ENCODE results near the gene ATP1A1.
A peak's percentile ranks its signal among the peaks of the same experiment; 100 is the strongest.

The ATP1A1 gene

GRCh38 chr1:116415200-116415698 lies 42.2 kb downstream of the ATP1A1 start:
- DNase-seq (ENCODE audit: low read depth): no peak

GRCh38 chr1:116415699-116416533 lies 42.9 kb downstream of the ATP1A1 start:
- no peak for DNase-seq (ENCODE audit: low read depth)

DNA sequence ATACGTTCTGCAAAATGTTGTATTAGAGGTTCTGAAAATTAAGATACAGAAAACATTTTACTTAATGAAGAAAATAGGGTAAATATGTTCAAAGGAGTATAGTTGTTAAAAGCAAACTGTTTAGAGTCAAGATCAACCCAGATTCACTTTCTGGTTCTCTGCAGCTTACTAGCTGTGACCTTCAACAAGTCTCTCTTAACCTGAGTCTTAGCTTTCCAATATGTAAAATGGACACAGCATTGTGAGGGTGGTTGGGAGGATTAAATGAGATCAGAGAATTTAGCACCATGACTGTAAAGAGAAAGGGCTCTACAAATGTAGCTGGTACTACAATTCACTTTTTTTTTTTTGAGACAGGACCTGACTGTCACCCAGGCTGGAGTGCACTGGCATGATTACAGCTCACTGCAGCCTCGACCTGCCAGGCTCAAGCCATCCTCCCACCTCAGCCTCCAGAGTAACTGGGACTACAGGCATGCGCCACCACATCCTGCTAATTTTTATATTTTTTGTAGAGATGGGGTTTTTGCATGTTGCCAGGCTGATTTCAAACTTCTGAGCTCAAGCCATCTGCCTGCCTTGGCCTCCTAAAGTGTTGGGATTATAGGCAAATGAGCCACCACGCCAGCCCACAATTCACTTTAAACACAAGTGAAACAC lies 43.9 kb downstream of the ATP1A1 start:
- no peak for DNase-seq (ENCODE audit: low read depth)

DNA sequence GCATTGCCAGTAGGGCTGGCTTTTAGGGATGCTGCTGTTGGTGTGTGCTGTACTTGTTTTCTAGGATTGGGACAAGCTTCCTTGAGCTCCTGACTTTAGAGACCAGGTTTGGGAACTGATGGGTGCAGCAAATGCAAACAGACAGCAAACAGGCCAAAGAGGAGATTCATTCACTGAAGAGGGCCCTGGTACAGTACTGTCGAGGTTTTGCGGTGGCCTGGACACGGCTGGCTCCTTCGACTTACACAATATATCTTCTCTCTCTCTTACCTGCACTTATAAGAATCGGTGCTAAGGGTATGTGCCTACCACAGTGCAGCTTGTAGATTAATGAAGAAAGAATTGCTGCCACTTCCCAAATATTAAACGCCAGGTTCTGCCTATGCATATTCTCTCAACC lies 44.6 kb downstream of the ATP1A1 start:
- no peak for DNase-seq (ENCODE audit: low read depth)

DNA sequence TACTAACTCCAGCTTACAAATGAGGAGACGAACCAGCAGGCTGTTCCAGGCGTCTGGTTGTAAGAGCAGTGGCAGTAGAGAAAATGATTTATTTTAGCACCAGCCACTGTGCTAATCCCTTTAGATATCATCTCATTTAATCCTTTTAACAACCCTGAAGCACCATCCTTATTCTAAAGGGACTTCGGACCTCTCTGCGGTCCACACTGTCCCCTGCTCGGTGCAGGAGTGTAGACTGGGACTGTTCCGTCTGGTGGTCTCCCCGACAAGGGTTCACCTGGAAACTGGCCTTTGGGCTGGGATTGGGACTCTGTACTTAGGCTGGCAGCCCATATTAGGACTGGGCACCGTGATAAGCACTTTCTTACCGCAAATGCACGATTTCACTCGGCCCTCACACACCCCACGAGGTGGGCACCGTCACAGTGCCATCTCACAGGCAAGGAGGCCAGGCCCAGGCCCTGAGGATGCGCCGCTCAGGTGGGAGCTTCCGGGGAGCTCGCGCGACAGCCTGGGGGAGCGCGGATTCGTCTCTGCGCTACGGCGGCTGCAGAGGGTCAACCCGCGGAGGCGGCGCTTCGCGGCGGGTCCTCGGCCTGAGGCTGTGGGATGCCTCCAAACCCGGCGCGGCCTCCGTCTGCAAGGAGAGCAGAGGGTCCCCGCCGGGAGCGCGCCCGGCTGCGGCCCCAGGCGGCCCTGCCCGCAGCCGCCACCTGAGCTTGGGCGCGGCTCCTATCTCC lies 45.2 kb downstream of the ATP1A1 start:
- DNase-seq (ENCODE audit: low read depth): peak; percentile 70

- no peak for DNase-seq (ENCODE audit: low read depth)
Observed at GRCh38 chr1:116420417-116421200, 47.6 kb downstream of the ATP1A1 start.

GRCh38 chr1:116424438-116424837 lies 51.4 kb downstream of the ATP1A1 start:
- DNase-seq (ENCODE audit: low read depth): no peak

DNA sequence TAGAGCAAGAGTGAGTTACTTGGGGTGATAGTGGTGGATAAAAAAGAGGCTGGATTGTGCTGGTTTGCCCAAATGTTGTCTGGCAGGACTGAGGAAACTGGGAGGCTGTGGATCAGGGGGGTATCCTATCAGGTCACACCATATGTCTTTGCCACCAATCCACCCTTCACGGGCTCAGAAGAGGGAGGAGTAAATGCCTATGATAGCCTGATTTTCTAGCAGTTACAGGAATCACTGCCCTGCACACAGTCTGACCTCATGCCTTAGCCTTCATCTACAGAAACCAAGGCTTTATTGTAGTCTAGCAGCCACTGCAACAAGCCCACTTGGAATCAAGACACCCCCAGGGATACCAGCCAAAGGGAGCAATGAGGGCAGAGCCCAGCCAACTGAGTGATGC lies 51.8 kb downstream of the ATP1A1 start:
- no peak for DNase-seq (ENCODE audit: low read depth)

DNA sequence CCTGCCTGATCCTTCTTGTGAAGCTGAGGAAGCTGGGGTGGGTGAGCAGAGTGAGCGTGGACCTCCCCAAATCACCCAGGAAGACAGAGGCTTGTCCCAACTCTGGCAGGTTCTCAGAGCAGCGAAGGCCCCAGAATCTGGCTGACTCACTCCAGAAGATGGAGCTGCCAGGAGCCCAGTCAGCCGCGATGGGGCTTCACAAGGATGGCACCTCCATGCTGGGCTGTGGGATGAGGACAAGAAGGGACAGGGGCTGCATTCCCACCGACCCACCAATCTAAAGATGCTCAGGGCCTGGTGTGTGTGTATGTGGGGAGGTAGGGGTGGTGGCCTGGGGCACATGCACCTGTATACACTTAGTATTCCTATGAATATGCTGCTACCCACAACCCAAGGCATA lies 52.9 kb downstream of the ATP1A1 start:
- DNase-seq (ENCODE audit: low read depth): no peak

DNA sequence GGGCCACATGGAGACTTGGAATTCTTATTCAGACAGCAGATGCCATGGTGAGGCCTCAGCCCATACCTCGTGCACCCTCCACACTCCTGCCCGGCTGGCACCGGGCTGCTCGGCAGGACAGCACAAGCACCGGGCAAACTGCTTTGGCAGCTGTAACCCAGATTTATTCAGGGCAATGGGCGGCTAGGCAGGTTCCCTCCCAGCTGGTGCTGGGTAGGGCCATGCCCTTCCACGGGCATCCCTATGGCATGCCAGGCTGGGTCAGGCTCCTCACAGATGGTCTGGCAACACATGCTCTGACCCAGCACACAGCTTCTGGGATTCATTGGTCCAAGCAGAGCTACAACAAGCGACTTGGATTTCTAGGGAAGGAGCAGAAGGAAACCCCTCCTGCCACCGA lies 53.4 kb downstream of the ATP1A1 start:
- DNase-seq (ENCODE audit: low read depth): no peak

GRCh38 chr1:116428576-116428975 lies 55.5 kb downstream of the ATP1A1 start:
- no peak for DNase-seq (ENCODE audit: low read depth)

- no peak for DNase-seq (ENCODE audit: low read depth)
Observed at GRCh38 chr1:116429821-116430374, 56.9 kb downstream of the ATP1A1 start.

- DNase-seq (ENCODE audit: low read depth): no peak
Observed at GRCh38 chr1:116431870-116432500, 58.9 kb downstream of the ATP1A1 start.

GRCh38 chr1:116432655-116433265 lies 59.7 kb downstream of the ATP1A1 start:
- no peak for DNase-seq (ENCODE audit: low read depth)

DNA sequence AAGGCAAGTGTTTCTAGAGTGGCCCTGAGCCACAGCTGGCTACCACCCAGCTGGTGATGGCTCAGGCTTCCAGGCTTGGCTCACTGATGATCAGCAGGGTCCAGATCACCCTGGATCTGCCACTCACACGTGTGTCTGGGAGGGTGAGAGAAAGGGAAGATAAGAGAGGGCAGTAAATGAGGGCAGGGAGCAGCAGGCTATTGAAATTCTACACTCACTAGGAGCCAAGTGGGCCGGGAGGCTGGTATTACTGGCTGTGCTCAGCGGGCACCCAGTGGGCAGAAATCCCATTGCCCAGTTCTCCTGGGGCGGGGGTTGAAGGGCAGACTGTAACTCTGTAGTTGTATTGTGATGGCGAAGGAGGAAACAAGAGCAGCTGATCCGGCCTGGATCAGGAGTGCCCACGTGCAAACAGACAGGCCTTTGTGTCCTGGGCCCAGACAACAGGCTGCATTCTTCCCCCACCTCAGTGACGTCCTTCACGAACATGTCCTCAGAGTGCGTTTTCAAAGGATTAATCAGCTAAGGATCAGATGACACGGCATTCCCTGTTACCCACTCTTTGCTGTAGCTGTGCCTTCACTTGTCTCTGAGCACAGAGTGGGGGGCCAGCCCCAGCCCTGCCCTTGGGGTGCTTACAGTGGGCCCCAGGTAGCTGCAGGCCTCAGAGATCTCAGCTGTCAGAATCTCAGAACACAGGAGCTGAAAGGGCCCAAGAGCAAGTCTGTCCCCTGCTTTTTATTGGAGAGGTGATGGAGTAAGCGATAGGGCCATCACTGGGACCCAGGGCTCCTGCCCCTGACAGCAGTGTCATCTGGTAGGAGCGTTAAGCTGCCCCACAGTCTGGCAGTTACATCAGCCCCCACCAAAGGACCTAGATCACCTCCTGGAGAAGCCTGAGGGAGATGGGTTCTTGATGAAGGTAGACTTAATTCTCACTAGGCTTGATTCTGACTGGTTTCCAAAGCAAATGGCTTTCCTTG lies 60.5 kb downstream of the ATP1A1 start:
- DNase-seq (ENCODE audit: low read depth): no peak

GRCh38 chr1:116434849-116435248 lies 61.8 kb downstream of the ATP1A1 start:
- DNase-seq (ENCODE audit: low read depth): no peak

- DNase-seq (ENCODE audit: low read depth): no peak
Observed at GRCh38 chr1:116435806-116436610, 63.0 kb downstream of the ATP1A1 start.

- DNase-seq (ENCODE audit: low read depth): no peak
Observed at GRCh38 chr1:116436611-116436970, 63.5 kb downstream of the ATP1A1 start.

GRCh38 chr1:116439701-116440100 lies 66.7 kb downstream of the ATP1A1 start:
- DNase-seq (ENCODE audit: low read depth): no peak
